H9 (cell line): Measurements from ENCODE around the gene DDOST. TPM values are rescaled to one million over a fixed set of nuclear protein-coding genes. Genes with fewer than 3 reads are reported as not detected.

Experiments
- DNase-seq: peaks from one replicate; pipeline ENCODE4 v3.0.0-alpha.2; 2017
- H2AFZ ChIP-seq: one replicate; pipeline ENCODE4 v1.6.1; 2013; ENCODE audit warnings: mild to moderate bottlenecking, low read length, control low read depth, moderate library complexity
- H2AK5ac ChIP-seq: 2 replicates; pipeline ENCODE4 v1.6.1; 2013; ENCODE audit warnings: low read length, control low read depth, mixed read lengths; ENCODE audit not compliant: insufficient read length
- H2BK120ac ChIP-seq: one replicate; pipeline ENCODE4 v1.6.1; 2013; ENCODE audit warnings: low read depth, mild to moderate bottlenecking, low read length, control low read depth, inconsistent platforms; ENCODE audit not compliant: poor library complexity, severe bottlenecking
- H2BK12ac ChIP-seq: 2 replicates; pipeline ENCODE4 v1.6.1; 2013; ENCODE audit warnings: low read length, control low read depth, mixed read lengths, low read depth; ENCODE audit not compliant: insufficient read length
- H2BK15ac ChIP-seq: 2 replicates; pipeline ENCODE4 v1.6.1; 2013; ENCODE audit warnings: low read depth, low read length, control low read depth
- H2BK20ac ChIP-seq: one replicate; pipeline ENCODE4 v1.6.1; 2013; ENCODE audit warnings: low read depth, mild to moderate bottlenecking, low read length, control low read depth, inconsistent platforms; ENCODE audit not compliant: poor library complexity, severe bottlenecking
- H2BK5ac ChIP-seq: 2 replicates; pipeline ENCODE4 v1.6.1; 2013; ENCODE audit warnings: low read length, control low read depth, mixed read lengths; ENCODE audit not compliant: insufficient read length
- H3K14ac ChIP-seq: 2 replicates; pipeline ENCODE4 v1.6.1; 2013; ENCODE audit warnings: low read length, control low read depth; ENCODE audit not compliant: insufficient read depth
- H3K18ac ChIP-seq: 2 replicates; pipeline ENCODE4 v1.6.1; 2013; ENCODE audit warnings: low read depth, mild to moderate bottlenecking, mixed read lengths, low read length, control low read depth; ENCODE audit not compliant: insufficient read length
- H3K23ac ChIP-seq: 2 replicates; pipeline ENCODE4 v1.6.1; 2013; ENCODE audit warnings: low read length, control low read depth, mixed read lengths, low read depth; ENCODE audit not compliant: insufficient read length
- H3K23me2 ChIP-seq: 2 replicates; pipeline ENCODE4 v1.6.1; 2013; ENCODE audit warnings: low read depth, mild to moderate bottlenecking, mixed read lengths, low read length, control low read depth; ENCODE audit not compliant: insufficient read length, poor library complexity, severe bottlenecking
- H3K27ac ChIP-seq: 2 replicates; pipeline ENCODE4 v1.5.1; 2013; ENCODE audit warnings: low read length, control low read depth, mixed read lengths, low read depth; ENCODE audit not compliant: insufficient read length
- H3K27me3 ChIP-seq: 2 replicates; pipeline ENCODE4 v1.6.1; 2013; ENCODE audit warnings: low read length, control low read depth, inconsistent platforms; ENCODE audit not compliant: insufficient read depth
- H3K4ac ChIP-seq: 2 replicates; pipeline ENCODE4 v1.6.1; 2013; ENCODE audit warnings: low read depth, mild to moderate bottlenecking, control low read depth, inconsistent platforms, low read length, moderate library complexity
- H3K4me1 ChIP-seq: 2 replicates; pipeline ENCODE4 v1.6.1; 2013; ENCODE audit warnings: low read length, control low read depth, inconsistent platforms; ENCODE audit not compliant: insufficient read depth
- H3K4me2 ChIP-seq: 2 replicates; pipeline ENCODE4 v1.6.1; 2013; ENCODE audit warnings: low read length, control low read depth, mixed read lengths; ENCODE audit not compliant: insufficient read length, insufficient read depth
- H3K56ac ChIP-seq: 2 replicates; pipeline ENCODE4 v1.6.1; 2013; ENCODE audit warnings: low read depth, mild to moderate bottlenecking, mixed read lengths, low read length, control low read depth; ENCODE audit not compliant: insufficient read length
- H3K79me1 ChIP-seq: 2 replicates; pipeline ENCODE4 v1.6.1; 2013; ENCODE audit warnings: low read depth, mild to moderate bottlenecking, moderate library complexity, low read length, control low read depth, inconsistent platforms; ENCODE audit not compliant: insufficient read depth, poor library complexity, severe bottlenecking
- H3K79me2 ChIP-seq: 2 replicates; pipeline ENCODE4 v1.6.1; 2013; ENCODE audit warnings: low read length, control low read depth, inconsistent platforms; ENCODE audit not compliant: insufficient read depth
- H3K9ac ChIP-seq: 2 replicates; pipeline ENCODE4 v1.6.1; 2013; ENCODE audit warnings: low read length, control low read depth, mixed read lengths; ENCODE audit not compliant: insufficient read length; ENCODE audit errors: extremely low read depth
- H3K9me3 ChIP-seq: one replicate; pipeline ENCODE4 v1.6.1; 2013; ENCODE audit warnings: low read depth, low read length, inconsistent platforms; ENCODE audit not compliant: control insufficient read depth
- H3T11ph ChIP-seq: one replicate; pipeline ENCODE4 v1.6.1; 2013; ENCODE audit warnings: mild to moderate bottlenecking, low read length, control low read depth, inconsistent platforms
- H4K20me1 ChIP-seq: one replicate; pipeline ENCODE4 v1.6.1; 2013; ENCODE audit not compliant: control insufficient read depth, insufficient read length, insufficient read depth
- H4K5ac ChIP-seq: 2 replicates; pipeline ENCODE4 v1.6.1; 2013; ENCODE audit warnings: low read depth, mild to moderate bottlenecking, mixed read lengths, low read length, control low read depth; ENCODE audit not compliant: insufficient read length
- H4K8ac ChIP-seq: replicated peaks from 2 replicates; pipeline ENCODE4 v1.6.1; 2013; ENCODE audit warnings: low read length, control low read depth, mixed read lengths, low read depth; ENCODE audit not compliant: insufficient read length
- H4K91ac ChIP-seq: 2 replicates; pipeline ENCODE4 v1.6.1; 2013; ENCODE audit warnings: low read depth, mild to moderate bottlenecking, moderate library complexity, mixed read lengths, low read length, control low read depth; ENCODE audit not compliant: insufficient read length
- H3K27ac Mint-ChIP-seq, 3 experiments: 2 replicates in 2 of 3; 3 replicates in 1 of 3; pipeline ENCODE4 v1.8.0; 2020 to 2021; ENCODE audit warnings: mixed read lengths in 3 of 3, mild to moderate bottlenecking in 1 of 3, moderate library complexity in 1 of 3
- H3K27me3 Mint-ChIP-seq: 2 replicates; pipeline ENCODE4 v1.8.0; 2021; ENCODE audit warnings: low read depth, mild to moderate bottlenecking, moderate library complexity, mixed read lengths
- H3K36me3 Mint-ChIP-seq, 3 experiments: 2 replicates in 2 of 3; 3 replicates in 1 of 3; pipeline ENCODE4 v1.8.0; 2020 to 2021; ENCODE audit warnings: low read depth in 3 of 3, mixed read lengths in 3 of 3; ENCODE audit not compliant: insufficient read depth in 1 of 3
- H3K4me1 Mint-ChIP-seq, 2 experiments: 2 replicates each; pipeline ENCODE4 v1.8.0; 2020; ENCODE audit warnings: mixed read lengths in 2 of 2
- H3K4me3 Mint-ChIP-seq, 2 experiments: 2 replicates in 1 of 2; 3 replicates in 1 of 2; pipeline ENCODE4 v1.8.0; 2020 to 2021; ENCODE audit warnings: mild to moderate bottlenecking in 2 of 2, mixed read lengths in 2 of 2, moderate library complexity in 1 of 2
- H3K9me3 Mint-ChIP-seq, 2 experiments: 2 replicates in 1 of 2; 3 replicates in 1 of 2; pipeline ENCODE4 v1.8.0; 2020; ENCODE audit warnings: mild to moderate bottlenecking in 2 of 2, mixed read lengths in 2 of 2, moderate library complexity in 1 of 2
- WGBS: extraction: QIAGEN DNeasy Blood & Tissue Kit; methylation state at CpG from one replicate; pipeline ENCODE4 v1.1.7; 2013; ENCODE audit warnings: missing lambda C conversion rate, low lambda C conversion rate, mixed read lengths; ENCODE audit not compliant: insufficient read length; ENCODE audit errors: extremely low coverage; 5-methylcytosine and 5-hydroxymethylcytosine counted together
- total RNA-seq: library from RNA; stranded (reverse); gene quantifications from 2 replicates; pipeline ENCODE4 v1.2.1, GENCODE V29; 2021
- TF ChIP-seq, protein P1 (sequence below): fragments of 200-600 bp; sonication (generic); conservative IDR thresholded peaks from 3 replicates; pipeline ENCODE4 v1.8.0; 2021; ENCODE audit warnings: antibody characterized with exemption, mild to moderate bottlenecking

Gene DDOST
- total RNA-seq, 1 experiment from 2014 or later = 255 TPM

DNA sequence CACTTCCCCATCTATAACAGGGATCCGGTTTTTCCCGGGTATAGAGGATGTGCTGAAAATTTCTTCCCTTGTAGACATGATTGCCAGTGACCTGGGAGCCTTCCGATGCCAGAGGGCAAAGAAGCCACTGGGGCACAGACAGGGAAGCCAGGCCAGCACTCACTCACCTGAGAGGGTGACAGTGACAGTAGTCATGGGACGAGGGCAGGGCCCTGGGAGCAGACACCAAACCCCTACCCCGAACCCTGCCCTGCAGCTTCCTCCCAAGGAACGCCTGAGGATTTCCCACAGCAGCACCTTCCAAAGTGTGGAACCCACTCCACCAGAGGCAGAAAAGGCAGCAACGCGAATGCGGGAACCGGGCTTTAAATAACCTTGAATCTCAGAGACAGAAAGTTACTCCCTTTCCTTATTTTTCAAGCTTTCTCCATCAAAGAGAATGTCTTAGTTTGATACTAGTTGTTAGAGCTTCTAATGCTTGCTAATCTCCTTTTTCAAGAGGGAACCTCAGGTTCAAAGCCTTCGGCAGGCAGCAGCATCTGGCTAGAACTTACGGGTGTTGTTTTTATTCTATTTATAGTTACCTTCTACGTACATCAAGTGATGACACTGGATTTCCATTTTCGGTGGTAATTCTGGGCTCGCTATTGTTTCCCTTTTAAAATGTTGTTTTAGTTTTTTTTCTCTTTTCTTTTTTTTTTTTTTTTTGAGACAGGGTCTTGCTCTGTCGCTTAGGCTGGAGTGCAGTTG lies 2.8 kb downstream of the DDOST start:
- H4K91ac ChIP-seq = no peak overlapping the region
- Mint-ChIP-seq H3K27me3 (no peaks in the 10 kb centered on the region), H3K4me1 (peaks cover 24% of the 10 kb centered on the region in 2 experiments), H3K9me3 (no peaks in the 10 kb centered on the region), H3K36me3 (peaks cover 30 to 56% (median 56%) of the 10 kb centered on the region in 3 experiments), H3K4me3 (0 out of 5 replicates have a peak overlapping the region, but pooled peaks of 1 of the 2 experiments have one; percentile 8), H3K27ac (no peak overlapping the region)
- WGBS = no CpG with 5 or more reads among the region's 16 CpGs
- H2BK120ac ChIP-seq = no peak overlapping the region
- TF ChIP-seq, protein P1, sequence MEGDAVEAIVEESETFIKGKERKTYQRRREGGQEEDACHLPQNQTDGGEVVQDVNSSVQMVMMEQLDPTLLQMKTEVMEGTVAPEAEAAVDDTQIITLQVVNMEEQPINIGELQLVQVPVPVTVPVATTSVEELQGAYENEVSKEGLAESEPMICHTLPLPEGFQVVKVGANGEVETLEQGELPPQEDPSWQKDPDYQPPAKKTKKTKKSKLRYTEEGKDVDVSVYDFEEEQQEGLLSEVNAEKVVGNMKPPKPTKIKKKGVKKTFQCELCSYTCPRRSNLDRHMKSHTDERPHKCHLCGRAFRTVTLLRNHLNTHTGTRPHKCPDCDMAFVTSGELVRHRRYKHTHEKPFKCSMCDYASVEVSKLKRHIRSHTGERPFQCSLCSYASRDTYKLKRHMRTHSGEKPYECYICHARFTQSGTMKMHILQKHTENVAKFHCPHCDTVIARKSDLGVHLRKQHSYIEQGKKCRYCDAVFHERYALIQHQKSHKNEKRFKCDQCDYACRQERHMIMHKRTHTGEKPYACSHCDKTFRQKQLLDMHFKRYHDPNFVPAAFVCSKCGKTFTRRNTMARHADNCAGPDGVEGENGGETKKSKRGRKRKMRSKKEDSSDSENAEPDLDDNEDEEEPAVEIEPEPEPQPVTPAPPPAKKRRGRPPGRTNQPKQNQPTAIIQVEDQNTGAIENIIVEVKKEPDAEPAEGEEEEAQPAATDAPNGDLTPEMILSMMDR = no peak
- no peak overlapping the region for H3K56ac ChIP-seq
- no peak for DNase-seq
- H3K4ac ChIP-seq = no peak overlapping the region
- no peaks in the 10 kb centered on the region for H4K20me1 ChIP-seq
- H3K14ac ChIP-seq = no peak overlapping the region
- no peak overlapping the region for H3K4me2 ChIP-seq
- no peak overlapping the region for H3K18ac ChIP-seq
- H3K27ac ChIP-seq = no peak overlapping the region
- H3K9ac ChIP-seq = no peak overlapping the region
- peaks cover 19% of the 10 kb centered on the region for H3K79me2 ChIP-seq
- H4K5ac ChIP-seq = no peak overlapping the region
- H3K27me3 ChIP-seq = no peaks in the 10 kb centered on the region
- H3K23me2 ChIP-seq = peaks cover 5% of the 10 kb centered on the region
- H3K23ac ChIP-seq = no peak overlapping the region
- peaks cover 7% of the 10 kb centered on the region for H3K79me1 ChIP-seq
- no peaks in the 10 kb centered on the region for H3K9me3 ChIP-seq
- H2BK20ac ChIP-seq = no peak overlapping the region
- no peak overlapping the region for H3T11ph ChIP-seq
- H2BK12ac ChIP-seq = no peak overlapping the region
- H3K4me1 ChIP-seq = peaks cover 2% of the 10 kb centered on the region; the same call in 1 of the 2 replicates
- no peak overlapping the region for H2BK5ac ChIP-seq
- no peak overlapping the region for H4K8ac ChIP-seq
- H2BK15ac ChIP-seq = no peak overlapping the region
- H2AFZ ChIP-seq = no peak overlapping the region
- no peak overlapping the region for H2AK5ac ChIP-seq
